ENCODE results near the gene CNOT3.
"Not testable (repeated sequence)": the region's sequence is repeated elsewhere in the genome, so short reads cannot be mapped to it uniquely, and the experiment has no call there.

Gene CNOT3

GRCh38 chr19:54193011-54193410, 55.4 kb downstream of the CNOT3 start:
- no peak for DNase-seq (ENCODE audit: low spot score)
- TF ChIP-seq, protein P1, sequence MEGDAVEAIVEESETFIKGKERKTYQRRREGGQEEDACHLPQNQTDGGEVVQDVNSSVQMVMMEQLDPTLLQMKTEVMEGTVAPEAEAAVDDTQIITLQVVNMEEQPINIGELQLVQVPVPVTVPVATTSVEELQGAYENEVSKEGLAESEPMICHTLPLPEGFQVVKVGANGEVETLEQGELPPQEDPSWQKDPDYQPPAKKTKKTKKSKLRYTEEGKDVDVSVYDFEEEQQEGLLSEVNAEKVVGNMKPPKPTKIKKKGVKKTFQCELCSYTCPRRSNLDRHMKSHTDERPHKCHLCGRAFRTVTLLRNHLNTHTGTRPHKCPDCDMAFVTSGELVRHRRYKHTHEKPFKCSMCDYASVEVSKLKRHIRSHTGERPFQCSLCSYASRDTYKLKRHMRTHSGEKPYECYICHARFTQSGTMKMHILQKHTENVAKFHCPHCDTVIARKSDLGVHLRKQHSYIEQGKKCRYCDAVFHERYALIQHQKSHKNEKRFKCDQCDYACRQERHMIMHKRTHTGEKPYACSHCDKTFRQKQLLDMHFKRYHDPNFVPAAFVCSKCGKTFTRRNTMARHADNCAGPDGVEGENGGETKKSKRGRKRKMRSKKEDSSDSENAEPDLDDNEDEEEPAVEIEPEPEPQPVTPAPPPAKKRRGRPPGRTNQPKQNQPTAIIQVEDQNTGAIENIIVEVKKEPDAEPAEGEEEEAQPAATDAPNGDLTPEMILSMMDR (IDR thresholded peaks at IDR 0.05; ENCODE audit: extremely low read depth, missing control alignments) = no peak

- DNase-seq (ENCODE audit: low spot score) = not testable (repeated sequence)
Observed at GRCh38 chr19:54194463-54194862, 56.9 kb downstream of the CNOT3 start.

- TF ChIP-seq, protein P1 (IDR thresholded peaks at IDR 0.05; ENCODE audit: extremely low read depth, missing control alignments) = no peak
- no peak for DNase-seq (ENCODE audit: low spot score)
Observed at GRCh38 chr19:54196536-54196935, 59.0 kb downstream of the CNOT3 start.

GRCh38 chr19:54197121-54197520, 59.6 kb downstream of the CNOT3 start:
- DNase-seq (ENCODE audit: low spot score) = no peak
- TF ChIP-seq, protein P1 (IDR thresholded peaks at IDR 0.05; ENCODE audit: extremely low read depth, missing control alignments) = no peak

DNA sequence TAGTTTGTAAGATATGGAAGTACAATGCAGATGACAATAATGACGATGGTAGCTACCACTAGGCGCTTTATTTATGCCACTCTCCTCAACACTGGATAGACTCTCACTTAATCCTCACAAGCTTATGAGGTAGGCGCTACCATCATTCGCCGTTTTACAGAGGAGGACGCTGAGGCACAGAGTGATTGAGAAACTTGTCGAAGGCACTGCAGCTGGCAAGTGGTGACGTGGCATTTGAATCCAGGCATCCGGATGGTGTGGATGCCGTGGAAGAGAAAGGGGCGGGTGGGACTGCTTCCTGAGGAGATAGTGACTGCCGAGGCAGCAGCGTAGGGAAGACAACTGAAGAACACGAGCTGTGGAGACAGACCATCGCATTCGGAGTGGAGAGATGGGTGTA, 61.8 kb downstream of the CNOT3 start:
- DNase-seq (ENCODE audit: low spot score) = no peak
- TF ChIP-seq, protein P1 (IDR thresholded peaks at IDR 0.05; ENCODE audit: extremely low read depth, missing control alignments) = no peak

GRCh38 chr19:54201172-54201701, 63.7 kb downstream of the CNOT3 start:
- no peak for DNase-seq (ENCODE audit: low spot score)
- TF ChIP-seq, protein P1 (IDR thresholded peaks at IDR 0.05; ENCODE audit: extremely low read depth, missing control alignments) = no peak

GRCh38 chr19:54201980-54202379, 64.4 kb downstream of the CNOT3 start:
- no peak for DNase-seq (ENCODE audit: low spot score)
- TF ChIP-seq, protein P1 (IDR thresholded peaks at IDR 0.05; ENCODE audit: extremely low read depth, missing control alignments) = no peak

GRCh38 chr19:54203151-54203611, 65.6 kb downstream of the CNOT3 start:
- no peak for DNase-seq (ENCODE audit: low spot score)
- TF ChIP-seq, protein P1 (IDR thresholded peaks at IDR 0.05; ENCODE audit: extremely low read depth, missing control alignments) = no peak

Data from GM20000 (cell line).